DND-41 (cell line): Measurements from ENCODE around the gene GRP.

ENCODE experiments used
- CTCF ChIP-seq: IDR thresholded peaks from 2 replicates; pipeline ENCODE4 v1.5.1; 2012; ENCODE audit warnings: borderline replicate concordance, low read length, moderate library complexity, mild to moderate bottlenecking; ENCODE audit not compliant: poor library complexity, severe bottlenecking; ENCODE audit errors: extremely low read depth
- EZH2 ChIP-seq: IDR thresholded peaks from 3 replicates; pipeline ENCODE4 v1.6.1; 2012; ENCODE audit warnings: borderline replicate concordance, low read depth, mild to moderate bottlenecking, moderate library complexity, low read length, inconsistent platforms; ENCODE audit not compliant: severe bottlenecking

DNA sequence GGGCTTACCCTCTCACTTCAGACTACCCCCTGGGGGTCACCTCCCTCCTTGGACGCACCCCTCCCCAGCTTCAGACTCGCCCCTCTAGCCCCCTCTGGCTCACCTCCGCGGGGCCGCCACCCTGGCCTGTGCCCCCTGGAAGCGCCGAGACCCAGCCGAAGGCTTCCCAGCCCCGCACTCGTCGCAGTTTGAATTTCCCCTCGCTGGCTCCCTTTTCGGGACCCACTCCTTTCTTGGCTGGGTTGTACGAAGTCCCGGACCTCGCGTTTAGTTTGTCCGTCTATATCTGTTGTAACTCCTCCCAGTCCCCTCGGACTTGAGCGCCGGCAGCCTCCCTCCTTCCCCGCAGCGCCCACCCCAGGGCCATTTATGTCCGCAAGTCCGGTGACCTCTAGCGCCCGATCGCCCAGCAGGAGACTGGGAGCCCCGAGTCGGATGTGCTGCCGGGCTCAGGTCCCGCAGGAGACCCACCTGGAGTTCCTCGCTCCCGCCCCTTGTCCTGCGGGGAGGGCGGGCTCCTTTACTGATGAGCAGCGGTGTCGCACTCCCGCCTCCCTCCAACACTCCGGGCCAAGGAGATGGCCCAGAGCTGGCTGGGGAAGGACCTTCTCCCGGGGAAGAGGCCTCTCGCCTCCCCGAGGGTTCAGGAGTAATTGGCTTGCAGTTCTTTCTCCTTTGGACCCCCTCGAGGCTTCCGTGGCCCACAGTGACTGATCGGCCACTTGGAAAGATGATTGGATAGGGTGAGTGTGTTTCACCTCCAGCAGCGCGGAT, 54.0 kb downstream of the GRP start:
- TF ChIP-seq EZH2 (no peak), CTCF (no peak)
